H9 (cell line): ENCODE measurements around the gene KRT12. TPM values are rescaled to one million over a fixed set of nuclear protein-coding genes. Genes with fewer than 3 reads are reported as not detected.

Source experiments
- DNase-seq: peaks from one replicate; pipeline ENCODE4 v3.0.0-alpha.2; 2017
- H2AFZ ChIP-seq: one replicate; pipeline ENCODE4 v1.6.1; 2013; ENCODE audit warnings: mild to moderate bottlenecking, low read length, control low read depth, moderate library complexity
- H2AK5ac ChIP-seq: 2 replicates; pipeline ENCODE4 v1.6.1; 2013; ENCODE audit warnings: low read length, control low read depth, mixed read lengths; ENCODE audit not compliant: insufficient read length
- H2BK120ac ChIP-seq: one replicate; pipeline ENCODE4 v1.6.1; 2013; ENCODE audit warnings: low read depth, mild to moderate bottlenecking, low read length, control low read depth, inconsistent platforms; ENCODE audit not compliant: poor library complexity, severe bottlenecking
- H2BK12ac ChIP-seq: 2 replicates; pipeline ENCODE4 v1.6.1; 2013; ENCODE audit warnings: low read length, control low read depth, mixed read lengths, low read depth; ENCODE audit not compliant: insufficient read length
- H2BK15ac ChIP-seq: 2 replicates; pipeline ENCODE4 v1.6.1; 2013; ENCODE audit warnings: low read depth, low read length, control low read depth
- H2BK20ac ChIP-seq: one replicate; pipeline ENCODE4 v1.6.1; 2013; ENCODE audit warnings: low read depth, mild to moderate bottlenecking, low read length, control low read depth, inconsistent platforms; ENCODE audit not compliant: poor library complexity, severe bottlenecking
- H2BK5ac ChIP-seq: 2 replicates; pipeline ENCODE4 v1.6.1; 2013; ENCODE audit warnings: low read length, control low read depth, mixed read lengths; ENCODE audit not compliant: insufficient read length
- H3K14ac ChIP-seq: 2 replicates; pipeline ENCODE4 v1.6.1; 2013; ENCODE audit warnings: low read length, control low read depth; ENCODE audit not compliant: insufficient read depth
- H3K18ac ChIP-seq: 2 replicates; pipeline ENCODE4 v1.6.1; 2013; ENCODE audit warnings: low read depth, mild to moderate bottlenecking, mixed read lengths, low read length, control low read depth; ENCODE audit not compliant: insufficient read length
- H3K23ac ChIP-seq: 2 replicates; pipeline ENCODE4 v1.6.1; 2013; ENCODE audit warnings: low read length, control low read depth, mixed read lengths, low read depth; ENCODE audit not compliant: insufficient read length
- H3K23me2 ChIP-seq: 2 replicates; pipeline ENCODE4 v1.6.1; 2013; ENCODE audit warnings: low read depth, mild to moderate bottlenecking, mixed read lengths, low read length, control low read depth; ENCODE audit not compliant: insufficient read length, poor library complexity, severe bottlenecking
- H3K27ac ChIP-seq: 2 replicates; pipeline ENCODE4 v1.5.1; 2013; ENCODE audit warnings: low read length, control low read depth, mixed read lengths, low read depth; ENCODE audit not compliant: insufficient read length
- H3K27me3 ChIP-seq: 2 replicates; pipeline ENCODE4 v1.6.1; 2013; ENCODE audit warnings: low read length, control low read depth, inconsistent platforms; ENCODE audit not compliant: insufficient read depth
- H3K4ac ChIP-seq: 2 replicates; pipeline ENCODE4 v1.6.1; 2013; ENCODE audit warnings: low read depth, mild to moderate bottlenecking, control low read depth, inconsistent platforms, low read length, moderate library complexity
- H3K4me1 ChIP-seq: 2 replicates; pipeline ENCODE4 v1.6.1; 2013; ENCODE audit warnings: low read length, control low read depth, inconsistent platforms; ENCODE audit not compliant: insufficient read depth
- H3K4me2 ChIP-seq: 2 replicates; pipeline ENCODE4 v1.6.1; 2013; ENCODE audit warnings: low read length, control low read depth, mixed read lengths; ENCODE audit not compliant: insufficient read length, insufficient read depth
- H3K56ac ChIP-seq: 2 replicates; pipeline ENCODE4 v1.6.1; 2013; ENCODE audit warnings: low read depth, mild to moderate bottlenecking, mixed read lengths, low read length, control low read depth; ENCODE audit not compliant: insufficient read length
- H3K79me1 ChIP-seq: 2 replicates; pipeline ENCODE4 v1.6.1; 2013; ENCODE audit warnings: low read depth, mild to moderate bottlenecking, moderate library complexity, low read length, control low read depth, inconsistent platforms; ENCODE audit not compliant: insufficient read depth, poor library complexity, severe bottlenecking
- H3K79me2 ChIP-seq: 2 replicates; pipeline ENCODE4 v1.6.1; 2013; ENCODE audit warnings: low read length, control low read depth, inconsistent platforms; ENCODE audit not compliant: insufficient read depth
- H3K9ac ChIP-seq: 2 replicates; pipeline ENCODE4 v1.6.1; 2013; ENCODE audit warnings: low read length, control low read depth, mixed read lengths; ENCODE audit not compliant: insufficient read length; ENCODE audit errors: extremely low read depth
- H3K9me3 ChIP-seq: one replicate; pipeline ENCODE4 v1.6.1; 2013; ENCODE audit warnings: low read depth, low read length, inconsistent platforms; ENCODE audit not compliant: control insufficient read depth
- H3T11ph ChIP-seq: one replicate; pipeline ENCODE4 v1.6.1; 2013; ENCODE audit warnings: mild to moderate bottlenecking, low read length, control low read depth, inconsistent platforms
- H4K20me1 ChIP-seq: one replicate; pipeline ENCODE4 v1.6.1; 2013; ENCODE audit not compliant: control insufficient read depth, insufficient read length, insufficient read depth
- H4K5ac ChIP-seq: 2 replicates; pipeline ENCODE4 v1.6.1; 2013; ENCODE audit warnings: low read depth, mild to moderate bottlenecking, mixed read lengths, low read length, control low read depth; ENCODE audit not compliant: insufficient read length
- H4K8ac ChIP-seq: replicated peaks from 2 replicates; pipeline ENCODE4 v1.6.1; 2013; ENCODE audit warnings: low read length, control low read depth, mixed read lengths, low read depth; ENCODE audit not compliant: insufficient read length
- H4K91ac ChIP-seq: 2 replicates; pipeline ENCODE4 v1.6.1; 2013; ENCODE audit warnings: low read depth, mild to moderate bottlenecking, moderate library complexity, mixed read lengths, low read length, control low read depth; ENCODE audit not compliant: insufficient read length
- H3K27ac Mint-ChIP-seq, 3 experiments: 2 replicates in 2 of 3; 3 replicates in 1 of 3; pipeline ENCODE4 v1.8.0; 2020 to 2021; ENCODE audit warnings: mixed read lengths in 3 of 3, mild to moderate bottlenecking in 1 of 3, moderate library complexity in 1 of 3
- H3K27me3 Mint-ChIP-seq: 2 replicates; pipeline ENCODE4 v1.8.0; 2021; ENCODE audit warnings: low read depth, mild to moderate bottlenecking, moderate library complexity, mixed read lengths
- H3K36me3 Mint-ChIP-seq, 3 experiments: 2 replicates in 2 of 3; 3 replicates in 1 of 3; pipeline ENCODE4 v1.8.0; 2020 to 2021; ENCODE audit warnings: low read depth in 3 of 3, mixed read lengths in 3 of 3; ENCODE audit not compliant: insufficient read depth in 1 of 3
- H3K4me1 Mint-ChIP-seq, 2 experiments: 2 replicates each; pipeline ENCODE4 v1.8.0; 2020; ENCODE audit warnings: mixed read lengths in 2 of 2
- H3K4me3 Mint-ChIP-seq, 2 experiments: 2 replicates in 1 of 2; 3 replicates in 1 of 2; pipeline ENCODE4 v1.8.0; 2020 to 2021; ENCODE audit warnings: mild to moderate bottlenecking in 2 of 2, mixed read lengths in 2 of 2, moderate library complexity in 1 of 2
- H3K9me3 Mint-ChIP-seq, 2 experiments: 2 replicates in 1 of 2; 3 replicates in 1 of 2; pipeline ENCODE4 v1.8.0; 2020; ENCODE audit warnings: mild to moderate bottlenecking in 2 of 2, mixed read lengths in 2 of 2, moderate library complexity in 1 of 2
- WGBS: extraction: QIAGEN DNeasy Blood & Tissue Kit; methylation state at CpG from one replicate; pipeline ENCODE4 v1.1.7; 2013; ENCODE audit warnings: missing lambda C conversion rate, low lambda C conversion rate, mixed read lengths; ENCODE audit not compliant: insufficient read length; ENCODE audit errors: extremely low coverage; 5-methylcytosine and 5-hydroxymethylcytosine counted together
- total RNA-seq: library from RNA; stranded (reverse); gene quantifications from 2 replicates; pipeline ENCODE4 v1.2.1, GENCODE V29; 2021
- TF ChIP-seq, protein P1 (sequence below): fragments of 200-600 bp; sonication (generic); conservative IDR thresholded peaks from 3 replicates; pipeline ENCODE4 v1.8.0; 2021; ENCODE audit warnings: antibody characterized with exemption, mild to moderate bottlenecking

Gene KRT12
- total RNA-seq, 1 experiment from 2014 or later, result not detected

DNA sequence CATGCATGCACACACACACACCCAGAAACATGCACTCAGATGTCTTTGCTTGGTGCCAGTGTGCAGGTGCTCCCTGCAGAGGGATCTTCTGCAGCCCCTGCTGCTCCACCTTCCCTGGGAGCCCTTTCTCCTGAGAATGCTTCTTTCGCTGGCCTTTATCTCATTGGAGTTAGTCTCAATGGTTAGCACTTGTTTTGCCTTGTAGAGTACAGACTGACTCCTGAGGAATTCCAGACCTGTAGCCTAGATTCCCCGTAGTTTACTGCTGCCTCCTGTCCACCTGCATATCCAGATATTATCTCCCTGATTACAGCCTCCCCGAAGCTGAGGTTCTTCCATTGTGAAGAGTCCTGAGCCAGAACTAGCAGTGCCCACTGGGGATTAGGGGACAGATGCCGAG lies 3.1 kb upstream of the KRT12 start:
- Histone ChIP-seq H2BK20ac (no peak overlapping the region), H3K79me1 (no peaks in the 10 kb centered on the region), H3K27ac (no peak overlapping the region), H4K20me1 (no peaks in the 10 kb centered on the region), H2AK5ac (no peak overlapping the region), H3K9me3 (no peaks in the 10 kb centered on the region), H3K27me3 (no peaks in the 10 kb centered on the region), H3K14ac (no peak overlapping the region), H2BK12ac (no peak overlapping the region), H3K23ac (no peak overlapping the region), H3T11ph (no peak overlapping the region), H4K91ac (no peak overlapping the region), H3K4ac (no peak overlapping the region), H2BK120ac (no peak overlapping the region), H2AFZ (no peak overlapping the region), H3K56ac (no peak overlapping the region), H4K8ac (no peak overlapping the region), H3K18ac (no peak overlapping the region), H2BK5ac (no peak overlapping the region), H3K9ac (no peak overlapping the region), H3K4me1 (no peaks in the 10 kb centered on the region), H2BK15ac (no peak overlapping the region), H4K5ac (no peak overlapping the region), H3K23me2 (no peaks in the 10 kb centered on the region), H3K79me2 (no peaks in the 10 kb centered on the region), H3K4me2 (no peak overlapping the region)
- no peak overlapping the region for H3K27ac Mint-ChIP-seq
- peaks cover 20 to 24% of the 10 kb centered on the region in 2 experiments for H3K4me1 Mint-ChIP-seq
- H3K27me3 Mint-ChIP-seq, result no peaks in the 10 kb centered on the region; the same call in 1 of the 2 replicates
- no CpG with 5 or more reads among the region's 4 CpGs for WGBS
- TF ChIP-seq, protein P1, sequence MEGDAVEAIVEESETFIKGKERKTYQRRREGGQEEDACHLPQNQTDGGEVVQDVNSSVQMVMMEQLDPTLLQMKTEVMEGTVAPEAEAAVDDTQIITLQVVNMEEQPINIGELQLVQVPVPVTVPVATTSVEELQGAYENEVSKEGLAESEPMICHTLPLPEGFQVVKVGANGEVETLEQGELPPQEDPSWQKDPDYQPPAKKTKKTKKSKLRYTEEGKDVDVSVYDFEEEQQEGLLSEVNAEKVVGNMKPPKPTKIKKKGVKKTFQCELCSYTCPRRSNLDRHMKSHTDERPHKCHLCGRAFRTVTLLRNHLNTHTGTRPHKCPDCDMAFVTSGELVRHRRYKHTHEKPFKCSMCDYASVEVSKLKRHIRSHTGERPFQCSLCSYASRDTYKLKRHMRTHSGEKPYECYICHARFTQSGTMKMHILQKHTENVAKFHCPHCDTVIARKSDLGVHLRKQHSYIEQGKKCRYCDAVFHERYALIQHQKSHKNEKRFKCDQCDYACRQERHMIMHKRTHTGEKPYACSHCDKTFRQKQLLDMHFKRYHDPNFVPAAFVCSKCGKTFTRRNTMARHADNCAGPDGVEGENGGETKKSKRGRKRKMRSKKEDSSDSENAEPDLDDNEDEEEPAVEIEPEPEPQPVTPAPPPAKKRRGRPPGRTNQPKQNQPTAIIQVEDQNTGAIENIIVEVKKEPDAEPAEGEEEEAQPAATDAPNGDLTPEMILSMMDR, result no peak
- H3K4me3 Mint-ChIP-seq, result no peak overlapping the region
- H3K9me3 Mint-ChIP-seq, result no peaks in the 10 kb centered on the region
- DNase-seq, result no peak
- H3K36me3 Mint-ChIP-seq, result no peaks in the 10 kb centered on the region
